GM23248 (cell line): ENCODE results near the gene HERC2.

ENCODE experiments used
- EZH2 ChIP-seq: fragments of 200-600 bp; sonication (generic); IDR thresholded peaks from 2 replicates; pipeline ENCODE4 v1.6.1; 2018; ENCODE audit warnings: antibody characterized with exemption, mild to moderate bottlenecking; ENCODE audit not compliant: insufficient read depth, poor library complexity, severe bottlenecking
- EZH2phosphoT487 ChIP-seq: fragments of 200-600 bp; sonication (generic); IDR thresholded peaks from 2 replicates; pipeline ENCODE4 v1.6.1; 2018; ENCODE audit warnings: antibody characterized with exemption, moderate library complexity, mild to moderate bottlenecking, low read depth; ENCODE audit not compliant: insufficient read depth

GRCh38 chr15:28091313-28091712 is 230.7 kb downstream of the HERC2 start:
- TF ChIP-seq EZH2phosphoT487 (no peak), EZH2 (no peak)
